HG03354 (cell line): ENCODE data around the gene CCL27.

Source experiments
- ATAC-seq: cut with Tn5 transposase; IDR thresholded peaks from one replicate; pipeline ENCODE4 v1.9.1; 2021; ENCODE audit warnings: mild to moderate bottlenecking; ENCODE audit not compliant: unreplicated experiment, poor library complexity, severe bottlenecking

The CCL27 gene

DNA sequence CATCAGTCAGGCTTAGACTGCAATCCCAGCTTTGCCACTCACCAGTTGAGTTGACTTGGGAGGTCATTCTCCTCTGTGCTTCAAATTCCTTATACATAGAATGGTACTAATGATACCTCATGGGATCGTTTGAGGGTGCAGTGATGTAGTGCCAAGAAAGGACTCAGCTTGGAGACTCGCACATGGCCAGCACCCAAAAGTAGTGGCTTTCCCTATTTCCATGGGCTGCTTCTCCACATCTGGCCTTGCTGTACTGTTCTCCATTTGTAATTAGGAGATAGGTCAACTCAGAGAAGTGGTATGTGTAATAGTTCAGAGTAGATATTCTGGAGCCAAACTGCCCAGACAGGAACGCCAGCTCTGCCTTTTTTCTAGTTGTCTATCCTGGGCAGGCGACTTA lies 23.1 kb upstream of the CCL27 start:
- ATAC-seq = no peak

DNA sequence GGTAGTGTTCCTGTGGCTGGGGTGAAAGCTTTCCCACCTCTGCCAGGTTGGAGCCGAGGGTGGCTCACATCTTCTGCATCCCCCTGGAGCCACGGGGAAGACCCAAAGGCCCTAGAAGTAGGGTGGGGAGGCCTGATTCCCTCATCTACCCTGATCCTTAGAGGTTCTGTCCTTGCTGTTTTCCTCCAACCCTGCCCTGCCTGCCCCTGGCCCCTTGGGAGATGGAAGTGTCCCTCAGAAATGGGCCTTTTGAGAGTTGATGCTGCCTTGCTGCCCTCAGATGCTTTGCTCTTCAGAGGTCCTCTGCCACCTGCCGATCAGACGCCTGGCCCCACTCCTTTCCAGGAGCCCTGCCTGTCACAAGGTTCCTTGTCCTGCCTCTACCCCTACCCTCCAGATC lies 22.4 kb upstream of the CCL27 start:
- ATAC-seq = no peak

DNA sequence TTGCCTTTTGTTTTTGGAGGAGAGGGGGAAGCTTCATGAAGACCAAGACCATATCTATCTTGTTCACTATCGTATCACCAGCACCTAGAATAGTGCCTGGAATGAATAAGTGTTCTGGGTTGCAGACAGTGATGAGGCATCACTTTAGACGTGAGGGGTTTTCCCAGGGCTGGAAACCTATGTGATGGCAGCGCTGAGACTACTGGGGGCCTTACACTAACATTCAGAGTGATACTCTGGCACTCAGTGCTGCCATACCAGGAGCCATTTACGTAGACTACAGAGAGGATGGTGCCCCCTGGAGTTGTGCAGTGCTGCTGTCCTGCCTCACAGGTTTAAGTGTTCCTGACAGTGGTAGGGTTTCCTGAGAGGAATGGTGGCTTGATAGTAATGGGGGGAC lies 21.7 kb upstream of the CCL27 start:
- no peak for ATAC-seq

DNA sequence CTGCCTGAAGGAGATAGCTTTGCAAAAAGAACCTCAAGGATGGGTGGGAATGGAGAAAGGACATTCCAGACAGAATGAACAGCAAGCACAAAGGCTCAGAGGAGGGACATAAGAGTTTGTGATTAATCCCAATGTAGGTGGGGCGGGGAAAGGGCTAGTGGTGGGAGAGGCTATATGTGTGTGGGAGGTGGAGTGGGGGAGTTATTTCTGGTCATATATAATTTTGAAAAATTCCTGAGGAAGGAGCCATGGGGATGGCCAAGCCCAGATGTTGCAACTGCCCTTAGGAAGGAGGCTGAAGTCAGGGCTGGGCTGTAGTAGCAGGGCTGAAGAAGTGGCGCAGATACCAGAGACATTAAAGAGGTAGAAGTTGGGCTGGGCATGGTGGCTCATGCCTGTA lies 13.4 kb upstream of the CCL27 start:
- ATAC-seq = no peak

DNA sequence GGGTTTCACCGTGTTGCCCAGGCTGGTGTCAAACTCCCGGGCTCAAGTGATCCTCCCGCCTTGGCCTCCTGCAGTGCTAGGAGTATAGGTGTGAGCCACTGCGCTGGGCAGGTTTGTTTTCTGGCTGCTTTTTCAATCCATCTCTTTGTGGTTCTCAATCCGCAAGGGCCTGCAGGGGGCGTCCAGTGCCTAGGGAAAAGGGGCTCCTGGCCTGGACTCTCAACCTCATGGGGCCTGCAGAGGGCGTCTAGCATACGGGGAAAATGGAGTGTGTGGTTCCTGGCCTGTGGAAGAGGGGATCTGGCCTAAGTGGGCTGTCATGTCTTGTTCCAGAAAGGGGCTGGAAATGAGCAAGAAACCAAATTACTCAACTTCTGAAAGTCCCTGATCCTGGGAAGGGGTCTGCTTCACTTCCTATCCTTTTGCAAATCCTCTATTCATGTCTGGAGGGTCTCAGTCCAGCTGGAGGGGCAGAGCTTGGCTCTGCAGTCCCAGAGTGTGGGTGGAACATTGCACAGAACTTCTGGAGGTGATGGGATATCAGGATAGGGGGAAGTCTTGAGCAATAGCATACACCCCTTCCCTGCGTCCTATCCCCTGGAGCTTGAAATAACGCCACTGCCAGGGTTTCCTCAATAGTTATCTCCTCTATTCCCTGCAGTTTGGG lies 12.7 kb upstream of the CCL27 start:
- ATAC-seq = no peak

DNA sequence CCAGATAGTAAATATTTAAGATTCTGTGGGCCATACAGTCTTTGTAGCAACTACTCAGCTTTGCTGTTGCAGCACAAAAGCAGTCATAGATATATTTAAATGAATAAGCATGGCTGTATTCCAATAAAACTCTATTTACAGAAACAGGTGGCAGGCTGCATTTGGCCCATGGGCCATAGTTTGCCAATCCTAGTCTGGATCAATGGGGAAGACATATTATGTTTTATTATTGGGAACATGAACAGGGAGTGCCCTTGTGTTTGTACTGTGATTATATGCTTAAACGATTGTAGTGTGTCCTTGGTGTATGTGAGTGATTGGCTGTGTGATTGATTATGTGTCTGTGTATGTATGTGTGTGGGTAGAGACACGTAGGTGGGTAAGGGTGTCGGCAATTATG lies 12.0 kb upstream of the CCL27 start:
- no peak for ATAC-seq

DNA sequence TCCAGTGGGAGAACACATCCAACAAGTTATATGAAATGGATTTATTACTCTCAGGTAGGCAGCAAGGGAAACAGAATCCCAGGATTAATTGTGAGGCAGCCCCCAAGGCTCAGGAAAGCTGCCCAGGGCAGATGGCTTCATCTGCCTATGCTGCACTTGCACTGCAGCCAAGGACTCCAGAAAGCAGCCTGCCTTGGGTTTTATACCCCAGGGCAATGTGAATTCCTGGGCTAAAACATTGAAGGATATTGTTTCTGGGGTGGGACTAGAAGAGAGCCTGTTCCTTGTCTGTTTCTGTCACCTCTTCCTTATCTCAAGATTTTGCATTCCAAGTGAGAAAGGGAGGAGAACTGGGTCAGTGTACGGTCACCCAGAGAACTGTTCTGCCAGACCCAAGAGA lies 8.8 kb upstream of the CCL27 start:
- no peak for ATAC-seq

DNA sequence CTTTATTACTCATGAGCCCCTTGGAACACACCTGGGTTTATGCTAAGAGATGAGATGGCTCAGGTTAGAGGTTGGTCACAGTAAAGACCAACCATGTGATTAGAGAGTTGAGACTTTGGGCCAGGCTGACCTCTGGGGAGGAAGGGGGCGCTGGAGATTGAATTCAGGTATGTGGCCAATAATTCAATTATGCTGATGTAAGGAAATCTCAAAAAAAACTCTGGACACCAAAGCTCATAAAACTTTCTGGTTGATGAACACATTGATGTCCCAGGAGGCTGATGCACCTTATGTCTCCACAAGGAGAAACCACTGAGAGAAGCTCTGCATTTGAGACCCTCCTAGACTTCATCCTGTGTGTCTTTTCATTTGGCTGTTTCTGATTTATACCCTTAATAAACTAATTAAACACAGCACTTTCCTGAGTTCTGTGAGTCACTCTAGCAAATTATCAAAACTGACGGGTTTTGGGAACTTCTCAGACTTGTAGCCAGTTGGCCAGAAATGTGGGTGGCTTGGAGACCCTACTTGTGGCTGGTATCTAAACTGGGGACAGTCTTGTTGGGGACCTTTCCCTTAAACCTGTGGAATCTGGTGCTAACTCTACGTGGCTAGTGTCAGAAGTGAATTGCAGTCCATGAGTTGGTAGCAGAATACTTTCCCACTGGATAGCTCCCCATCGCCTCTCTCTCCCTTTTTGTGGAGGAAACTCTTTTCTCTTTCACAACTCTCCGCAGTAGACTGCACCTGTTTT lies 7.5 kb upstream of the CCL27 start:
- no peak for ATAC-seq

DNA sequence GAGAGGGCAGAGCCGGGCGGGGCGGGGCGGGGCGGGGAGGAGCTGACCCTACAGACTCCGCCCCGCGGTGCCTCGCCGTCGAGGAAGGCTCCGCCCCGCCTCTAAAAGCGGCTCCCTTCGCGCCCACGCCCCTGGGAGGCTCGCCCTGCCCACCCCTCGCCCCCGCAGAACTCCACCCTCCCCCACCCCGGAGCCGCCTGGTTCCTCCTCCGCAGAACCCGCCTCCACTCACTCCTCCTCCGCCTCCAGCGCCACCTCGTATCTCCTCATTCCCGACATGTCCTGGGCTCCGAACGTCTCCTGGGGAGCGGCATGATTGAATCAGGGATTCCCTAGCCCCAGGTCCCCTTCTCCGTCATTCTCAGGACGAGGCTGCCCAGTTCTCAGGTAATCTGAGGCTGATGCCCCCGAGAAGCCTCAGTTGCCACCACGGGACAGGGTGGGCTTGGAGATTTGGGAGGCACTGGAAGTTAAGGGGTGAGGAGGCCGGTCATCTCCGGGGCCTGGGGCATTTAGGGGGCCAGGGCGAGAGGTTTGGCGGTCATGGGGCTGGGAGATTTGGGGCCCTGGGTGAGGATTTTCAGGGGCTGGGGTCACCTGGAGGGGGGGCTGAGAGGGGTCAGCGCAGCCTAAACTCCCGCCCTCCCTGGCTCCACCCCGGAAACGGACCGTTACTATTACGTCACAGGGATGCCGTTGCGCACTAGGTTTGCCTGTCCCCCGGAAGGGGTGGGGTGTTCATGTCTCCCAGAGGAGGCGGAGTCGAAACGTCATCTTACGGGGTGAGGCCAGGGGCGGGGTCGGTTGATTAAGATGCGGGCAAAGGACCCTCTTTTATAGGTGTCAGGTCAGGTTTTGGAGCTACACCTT lies 3.2 kb upstream of the CCL27 start:
- peak; percentile 73 for ATAC-seq

DNA sequence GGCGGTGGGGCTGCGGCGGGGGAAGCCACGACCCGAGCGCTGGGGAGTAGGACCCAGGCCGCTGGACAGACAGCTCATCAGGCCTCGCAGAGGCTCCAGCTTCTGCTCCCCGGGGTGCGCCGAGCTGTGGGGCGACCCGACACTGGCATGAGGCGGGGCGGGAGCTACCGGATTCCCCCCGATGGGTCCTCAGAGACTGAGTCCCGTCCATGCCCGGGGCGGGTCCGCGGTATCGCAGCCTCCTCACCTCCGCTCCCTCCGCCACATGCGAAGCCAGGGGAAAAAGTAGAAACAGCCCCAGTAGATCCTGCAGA lies 2.6 kb upstream of the CCL27 start:
- ATAC-seq = no peak

DNA sequence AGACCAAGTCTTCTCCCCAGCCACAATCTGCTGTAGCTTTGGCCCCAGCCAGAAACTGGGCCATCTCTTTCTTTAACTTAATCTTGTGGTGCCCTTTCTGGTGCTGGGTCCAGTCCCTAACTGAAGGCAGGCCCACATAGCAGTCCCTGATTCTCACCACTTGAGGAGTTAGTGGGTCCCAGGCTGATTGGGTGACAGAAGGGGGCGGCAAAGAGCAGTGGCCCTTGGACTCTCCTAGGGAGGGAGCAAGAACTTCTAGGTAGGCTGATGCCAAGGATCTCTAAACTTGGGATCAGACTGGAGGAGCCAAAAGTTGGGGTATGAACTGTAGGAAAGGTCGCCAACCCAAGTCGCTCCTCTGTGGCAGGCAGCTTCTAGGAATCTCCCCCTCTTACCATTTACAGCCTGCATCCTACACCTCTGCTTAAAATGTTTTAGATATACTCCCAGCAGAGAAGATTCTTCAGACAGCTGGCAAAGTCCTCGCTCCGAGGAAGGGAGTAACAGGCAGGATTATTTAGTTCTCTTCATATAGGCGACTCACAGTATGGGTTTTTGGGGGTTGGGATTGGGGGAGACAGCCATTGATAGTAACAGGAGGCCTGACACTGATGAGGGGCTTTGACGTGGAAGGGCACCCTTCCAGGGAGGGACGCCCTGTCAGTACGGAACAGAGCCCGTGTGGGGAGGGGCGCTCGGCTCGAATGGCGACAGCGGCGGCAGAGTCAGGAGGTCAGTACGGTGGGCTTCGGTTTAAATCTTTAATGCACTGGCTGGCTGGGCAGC lies 2.0 kb upstream of the CCL27 start:
- ATAC-seq = peak; percentile 67

DNA sequence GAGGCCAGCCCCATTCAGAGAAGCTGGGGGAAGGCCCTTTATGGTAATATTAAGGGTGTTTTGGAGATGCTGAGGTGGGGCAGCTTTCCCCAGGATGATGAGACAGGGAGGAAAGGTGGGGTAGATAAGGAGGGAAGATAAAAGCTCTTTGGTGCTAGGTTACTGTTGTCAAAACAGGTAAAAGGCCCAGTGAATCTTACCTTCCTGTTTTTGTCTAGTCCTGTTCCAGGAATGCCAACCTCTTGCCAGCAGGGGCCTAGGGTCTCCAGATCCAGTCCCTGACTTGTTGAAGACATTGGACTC lies 797 bp upstream of the CCL27 start:
- no peak for ATAC-seq

DNA sequence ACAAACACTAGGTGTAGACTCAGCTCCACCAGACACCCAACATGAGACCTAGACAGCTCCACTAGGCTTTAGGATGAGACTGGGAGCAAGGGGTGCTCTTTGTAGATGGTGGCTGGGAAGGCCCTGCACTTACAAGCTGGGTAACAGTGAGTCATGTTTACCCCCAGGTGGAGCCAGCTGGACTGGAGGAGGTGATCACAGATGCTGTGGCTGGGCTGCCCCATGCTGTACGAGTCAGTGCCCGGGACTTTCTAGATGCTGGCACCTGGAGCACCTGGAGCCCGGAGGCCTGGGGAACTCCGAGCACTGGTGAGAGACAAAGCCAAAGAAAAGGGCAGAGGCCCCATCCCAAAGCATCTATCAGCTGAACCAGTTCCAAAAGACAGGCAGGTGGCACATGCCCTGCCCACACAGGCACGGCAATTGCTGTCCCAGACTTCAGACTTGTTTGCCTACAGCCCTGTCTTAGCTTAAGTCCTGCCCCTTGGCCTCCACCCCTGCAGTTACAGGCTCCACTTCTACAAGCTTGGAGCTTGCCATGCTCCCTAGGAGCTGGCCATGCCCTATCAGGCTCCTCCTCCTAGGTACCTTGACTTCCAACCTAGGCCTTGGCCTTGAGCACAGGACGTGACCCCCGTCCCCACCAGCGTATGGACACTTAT lies 2.7 kb downstream of the CCL27 start:
- ATAC-seq = no peak

DNA sequence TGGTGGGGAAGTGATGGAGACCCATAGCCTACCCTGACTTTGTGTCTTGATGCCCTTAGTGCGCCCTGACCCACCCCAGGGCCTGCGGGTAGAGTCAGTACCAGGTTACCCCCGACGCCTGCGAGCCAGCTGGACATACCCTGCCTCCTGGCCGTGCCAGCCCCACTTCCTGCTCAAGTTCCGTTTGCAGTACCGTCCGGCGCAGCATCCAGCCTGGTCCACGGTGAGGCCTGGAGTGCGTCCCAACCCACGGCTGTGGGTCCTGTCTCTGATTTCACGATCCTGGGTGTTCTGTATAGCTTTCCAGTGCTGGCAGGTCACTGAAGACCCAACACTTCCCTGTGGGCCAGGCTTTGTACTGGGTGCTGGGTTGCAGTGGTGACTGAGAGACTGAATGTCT lies 4.0 kb downstream of the CCL27 start:
- no peak for ATAC-seq

DNA sequence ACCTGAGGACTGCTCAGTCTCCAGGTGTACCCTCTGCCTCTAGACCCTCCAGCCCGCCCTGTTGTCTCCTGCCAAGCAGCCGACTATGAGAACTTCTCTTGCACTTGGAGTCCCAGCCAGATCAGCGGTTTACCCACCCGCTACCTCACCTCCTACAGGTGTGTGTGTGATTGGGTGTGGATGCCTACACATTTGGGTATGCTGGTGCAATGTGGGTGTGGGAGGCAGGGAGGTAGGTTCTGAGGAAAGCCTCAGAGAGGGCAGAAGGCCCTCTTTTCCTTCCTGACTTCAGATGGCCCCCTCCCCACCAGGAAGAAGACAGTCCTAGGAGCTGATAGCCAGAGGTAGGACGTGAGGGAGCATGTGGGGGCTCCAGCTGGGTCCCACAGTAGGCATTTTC lies 5.5 kb downstream of the CCL27 start:
- ATAC-seq = no peak

DNA sequence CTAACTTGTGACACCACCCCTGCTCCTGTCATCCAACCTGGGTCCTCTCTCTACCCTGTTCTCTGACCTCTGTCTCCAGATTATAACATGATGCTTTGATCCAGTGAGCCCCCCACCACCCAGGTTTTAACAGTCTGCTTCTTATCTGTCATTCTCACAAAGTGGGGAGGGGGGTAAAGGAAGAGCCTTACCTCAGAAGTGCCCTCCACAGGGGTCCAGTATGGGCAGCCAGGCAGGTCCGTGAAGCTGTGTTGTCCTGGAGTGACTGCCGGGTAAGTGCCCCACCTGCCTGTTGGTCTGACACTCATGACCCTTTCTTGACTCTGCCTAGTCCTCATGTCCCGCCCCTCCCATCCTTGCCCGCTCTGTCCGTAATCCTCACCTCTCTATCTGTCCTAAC lies 7.1 kb downstream of the CCL27 start:
- ATAC-seq = no peak

DNA sequence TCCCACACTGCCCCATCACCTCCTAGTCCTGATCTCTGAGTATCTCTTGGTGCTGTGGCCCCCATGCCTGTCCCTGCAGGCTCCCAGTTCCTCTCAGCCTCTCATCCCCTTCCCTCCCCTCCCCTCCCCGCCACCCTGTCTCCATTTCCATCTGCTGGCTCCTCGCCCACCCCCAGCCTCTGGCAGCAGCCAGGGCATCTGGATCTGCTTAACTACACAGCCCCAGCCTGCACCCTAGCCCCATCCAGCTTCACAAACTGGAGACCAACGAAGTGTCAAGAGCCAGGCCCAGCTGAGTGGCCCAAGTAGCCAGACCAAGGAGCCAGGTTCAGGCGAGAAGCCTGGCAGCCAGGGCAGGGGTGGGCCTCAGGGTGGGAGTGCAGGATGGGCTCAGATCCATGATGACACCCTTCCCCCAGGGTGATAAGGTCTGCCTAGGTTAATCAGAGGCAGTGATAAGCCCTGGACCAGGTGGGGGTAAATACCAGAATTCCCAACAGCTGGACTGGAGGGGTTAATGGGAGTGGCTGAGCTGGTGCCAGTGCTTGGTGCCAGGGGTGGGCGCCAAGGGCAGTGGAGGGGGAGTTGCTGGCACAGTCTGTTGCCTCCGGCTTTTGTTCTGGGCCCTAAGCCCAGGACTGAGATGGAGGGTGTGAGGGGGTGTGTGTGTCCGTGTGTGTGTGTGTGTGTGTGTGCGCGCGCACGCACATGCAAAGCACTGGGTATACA lies 8.0 kb downstream of the CCL27 start:
- no peak for ATAC-seq

DNA sequence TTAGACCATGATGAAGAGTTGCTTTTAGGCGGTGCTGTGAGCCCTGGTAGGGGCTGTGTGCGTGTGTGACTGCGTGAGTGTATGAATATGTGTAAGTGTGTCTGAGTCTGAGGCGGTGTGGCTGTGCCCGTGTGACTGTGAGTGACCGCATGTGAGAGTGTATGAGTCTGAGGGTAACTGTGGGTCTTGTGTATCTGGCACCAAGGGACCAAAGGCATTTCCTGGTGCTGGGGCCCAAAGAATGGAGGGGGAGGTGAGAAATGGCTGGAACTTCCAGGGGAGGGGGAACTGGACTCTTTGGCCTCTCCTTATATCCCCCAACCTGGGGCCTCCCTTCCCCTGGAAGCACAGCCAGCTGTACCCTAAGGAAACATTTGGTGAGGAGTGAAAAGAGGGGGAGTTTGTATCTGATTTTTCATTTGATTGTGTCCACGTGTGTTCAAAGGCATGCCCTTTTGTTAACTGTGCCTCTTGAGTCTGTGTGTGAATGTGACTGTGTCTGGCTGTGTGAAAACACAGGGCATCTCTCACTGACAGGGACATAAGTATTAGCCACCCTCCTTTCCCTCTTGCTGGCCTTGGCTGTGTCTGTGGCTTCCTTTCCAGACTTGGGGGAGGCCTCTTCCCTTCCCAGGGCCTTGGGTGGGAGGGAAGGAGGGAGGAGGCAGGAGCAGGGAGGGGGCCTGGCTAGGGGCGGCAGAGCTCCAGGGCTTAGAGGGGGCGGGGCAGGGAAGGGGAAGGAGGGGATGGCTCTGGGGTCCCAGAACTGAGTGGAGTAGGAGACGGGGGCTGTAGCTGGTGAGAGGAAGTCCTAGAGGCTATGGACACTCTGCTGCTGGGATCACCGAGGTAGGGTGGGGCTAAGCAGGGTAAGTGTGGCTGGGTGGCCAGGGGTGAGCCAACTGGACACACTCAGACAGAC lies 9.0 kb downstream of the CCL27 start:
- no peak for ATAC-seq
